Measurements from ENCODE around the gene ASB3. TPM values are rescaled to one million over a fixed set of nuclear protein-coding genes. Genes with fewer than 3 reads are reported as not detected.

ASB3 gene, protein sequence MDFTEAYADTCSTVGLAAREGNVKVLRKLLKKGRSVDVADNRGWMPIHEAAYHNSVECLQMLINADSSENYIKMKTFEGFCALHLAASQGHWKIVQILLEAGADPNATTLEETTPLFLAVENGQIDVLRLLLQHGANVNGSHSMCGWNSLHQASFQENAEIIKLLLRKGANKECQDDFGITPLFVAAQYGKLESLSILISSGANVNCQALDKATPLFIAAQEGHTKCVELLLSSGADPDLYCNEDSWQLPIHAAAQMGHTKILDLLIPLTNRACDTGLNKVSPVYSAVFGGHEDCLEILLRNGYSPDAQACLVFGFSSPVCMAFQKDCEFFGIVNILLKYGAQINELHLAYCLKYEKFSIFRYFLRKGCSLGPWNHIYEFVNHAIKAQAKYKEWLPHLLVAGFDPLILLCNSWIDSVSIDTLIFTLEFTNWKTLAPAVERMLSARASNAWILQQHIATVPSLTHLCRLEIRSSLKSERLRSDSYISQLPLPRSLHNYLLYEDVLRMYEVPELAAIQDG
- 15.0 and 21.1 TPM in 2 replicates for total RNA-seq

DNA sequence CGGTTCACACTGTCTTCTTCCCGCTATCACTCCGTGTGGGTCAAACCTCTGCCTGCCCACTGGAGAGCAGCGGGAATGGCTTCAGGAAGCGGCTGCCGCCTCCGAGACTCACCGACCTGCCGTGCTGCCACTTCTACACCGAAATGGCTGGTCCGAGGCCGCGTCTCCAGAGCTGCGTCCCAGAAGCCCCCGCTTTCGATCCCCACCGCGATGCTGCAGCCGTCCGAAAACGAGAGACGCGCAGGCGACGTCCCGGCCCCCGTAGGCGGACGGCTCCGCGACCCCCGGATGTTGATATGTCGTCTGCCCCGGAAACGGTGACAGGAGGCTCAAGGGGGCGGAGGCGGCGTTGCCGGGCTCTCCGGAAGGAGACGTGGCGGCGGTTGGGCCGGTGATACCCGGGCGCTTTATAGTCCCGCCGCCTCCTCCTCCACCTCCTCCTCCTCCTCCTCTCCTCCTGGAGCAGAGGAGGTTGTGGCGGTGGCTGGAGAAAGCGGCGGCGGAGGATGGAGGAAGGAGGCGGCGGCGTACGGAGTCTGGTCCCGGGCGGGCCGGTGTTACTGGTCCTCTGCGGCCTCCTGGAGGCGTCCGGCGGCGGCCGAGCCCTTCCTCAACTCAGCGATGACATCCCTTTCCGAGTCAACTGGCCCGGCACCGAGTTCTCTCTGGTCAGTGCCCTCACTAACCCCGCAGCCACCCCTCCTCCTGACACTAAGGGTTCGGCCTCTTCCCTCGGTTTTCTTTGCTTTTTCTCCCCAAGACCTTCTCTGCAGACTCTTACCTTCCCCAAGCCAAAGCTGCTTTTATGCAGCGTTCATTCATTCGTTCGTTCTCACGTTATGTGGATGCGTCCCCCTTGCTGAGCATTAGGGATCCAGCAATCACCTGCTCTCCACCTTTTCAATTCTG, at the start of gene ASB3, which contains the start of gene ERLEC1:
ASB3 (minus strand) TSS at position 249 of the 909 bp plus-strand sequence. CDS start 21,381 bp downstream, outside the sequence.
ERLEC1 (plus strand) TSS at position 340 of the 909 bp plus-strand sequence; CDS start at position 507, 167 bp downstream.

DNA sequence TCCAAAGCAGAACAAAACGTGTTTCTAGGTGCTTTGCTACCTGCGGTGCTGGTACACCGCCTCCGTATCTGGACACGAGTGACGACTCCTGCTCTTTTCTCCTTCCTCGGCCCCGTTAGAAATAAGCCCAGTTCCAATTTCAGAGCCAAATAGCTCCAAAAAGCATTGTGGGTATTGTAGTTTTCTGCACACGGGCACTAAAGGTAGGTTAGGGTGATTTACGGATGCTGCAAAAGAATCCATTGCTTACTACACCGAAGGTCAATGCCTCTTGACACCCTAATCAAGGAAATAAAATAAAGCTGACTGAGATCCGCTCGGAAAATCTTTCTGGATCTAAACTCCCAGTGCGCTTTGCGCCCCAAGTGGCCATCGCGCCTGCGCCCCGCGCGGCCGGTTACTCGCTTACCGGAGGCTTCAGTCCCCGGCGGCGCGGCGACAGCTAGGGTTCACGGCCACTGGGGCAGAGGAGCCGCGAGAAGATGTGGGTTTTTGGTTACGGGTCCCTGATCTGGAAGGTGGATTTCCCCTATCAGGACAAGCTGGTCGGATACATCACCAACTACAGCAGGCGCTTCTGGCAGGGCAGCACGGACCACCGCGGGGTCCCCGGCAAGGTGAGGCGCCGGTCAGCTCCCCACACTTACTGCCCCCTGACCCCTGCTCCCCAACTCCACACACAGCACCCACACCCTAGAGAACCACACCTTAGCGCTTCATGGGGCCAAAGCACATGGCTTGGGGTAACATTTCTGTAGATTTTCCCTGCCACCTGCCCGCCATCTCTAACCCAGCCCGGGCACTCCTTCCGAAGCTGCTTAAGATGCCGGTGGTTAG, 19.1 kb downstream of the ASB3 start, which contains the start of gene CHAC2:
CHAC2 (plus strand) TSS at position 400 of the 837 bp plus-strand sequence; CDS start at position 483, 83 bp downstream.

Other genes starting within 250 kb of the ASB3 start
- gene CHAC2, start 19.1 kb downstream of the ASB3 start, total RNA-seq = 3.6 and 11.3 TPM in 2 replicates
- 69.5 and 147 TPM in 2 replicates for gene ERLEC1, start 91 bp upstream of the ASB3 start, total RNA-seq
- gene GPR75, start 73.0 kb upstream of the ASB3 start, total RNA-seq = 1.0 and 2.6 TPM in 2 replicates
- gene PSME4, start 184.0 kb upstream of the ASB3 start, total RNA-seq = 67.0 and 67.8 TPM in 2 replicates

All from nasal cavity respiratory epithelium epithelial cell of viscerocranial mucosa (primary cell).